ENCODE data around the gene C11orf68. TPM values are rescaled to one million over a fixed set of nuclear protein-coding genes. Genes with fewer than 3 reads are reported as not detected.

C11orf68 gene
- total RNA-seq, 1 donor from 2014 or later: 6.9 TPM

- Mint-ChIP-seq H3K27me3 (ENCODE audit: insufficient read depth, low read depth) (peaks cover 12% of the 10 kb centered on the region), H3K4me1 (peaks cover 42% of the 10 kb centered on the region), H3K36me3 (no peaks in the 10 kb centered on the region), H3K9me3 (no peaks in the 10 kb centered on the region), H3K4me3 (no peak overlapping the region), H3K27ac (peak overlapping the region; percentile 95)
- Histone ChIP-seq H3K27me3 (no peaks in the 10 kb centered on the region), H3K36me3 (no peaks in the 10 kb centered on the region), H3F3A (ENCODE audit: low read depth) (peaks cover 8% of the 10 kb centered on the region), H3K27ac (no peak overlapping the region), H3K4me2 (no peak overlapping the region), H3K79me2 (ENCODE audit: low read depth) (no peaks in the 10 kb centered on the region), H4K20me1 (ENCODE audit: low read depth) (no peaks in the 10 kb centered on the region), H3K9ac (no peak overlapping the region), H3K4me3 (no peak overlapping the region), H3K9me3 (ENCODE audit: low read depth) (no peaks in the 10 kb centered on the region), H3K4me1 (peaks cover 15% of the 10 kb centered on the region), H2AFZ (replicated peaks) (no peak overlapping the region)
- no peak for DNase-seq (ENCODE audit: low spot score)
- TF ChIP-seq EZH2 (IDR thresholded peaks at IDR 0.05): no peak
Observed at GRCh38 chr11:65944191-65944590, 25.3 kb upstream of the C11orf68 start.

- Histone ChIP-seq H3K36me3 (no peaks in the 10 kb centered on the region), H3K4me1 (peaks cover 15% of the 10 kb centered on the region), H3K4me3 (no peak overlapping the region), H3K27ac (no peak overlapping the region), H3F3A (ENCODE audit: low read depth) (peaks cover 14% of the 10 kb centered on the region), H3K4me2 (no peak overlapping the region), H3K79me2 (ENCODE audit: low read depth) (no peaks in the 10 kb centered on the region), H2AFZ (replicated peaks) (no peak overlapping the region), H3K27me3 (no peaks in the 10 kb centered on the region), H4K20me1 (ENCODE audit: low read depth) (no peaks in the 10 kb centered on the region), H3K9ac (no peak overlapping the region), H3K9me3 (ENCODE audit: low read depth) (no peaks in the 10 kb centered on the region)
- Mint-ChIP-seq H3K4me1 (peaks cover 52% of the 10 kb centered on the region), H3K36me3 (no peaks in the 10 kb centered on the region), H3K27me3 (ENCODE audit: insufficient read depth, low read depth) (peaks cover 6% of the 10 kb centered on the region), H3K27ac (peak overlapping the region; percentile 6), H3K9me3 (no peaks in the 10 kb centered on the region), H3K4me3 (no peak overlapping the region)
- no peak for DNase-seq (ENCODE audit: low spot score)
- TF ChIP-seq CTCF (IDR thresholded peaks at IDR 0.05): no peak
Observed at GRCh38 chr11:65942531-65942930, 23.7 kb upstream of the C11orf68 start.

- Mint-ChIP-seq H3K4me1 (peaks cover 51% of the 10 kb centered on the region), H3K27ac (no peak overlapping the region), H3K9me3 (no peaks in the 10 kb centered on the region), H3K27me3 (ENCODE audit: insufficient read depth, low read depth) (peaks cover 6% of the 10 kb centered on the region), H3K36me3 (no peaks in the 10 kb centered on the region), H3K4me3 (peak overlapping the region; percentile 43)
- DNase-seq (ENCODE audit: low spot score): no peak
- Histone ChIP-seq H2AFZ (replicated peaks) (peak overlapping the region; percentile 37), H3K27ac (no peak overlapping the region), H3K9me3 (ENCODE audit: low read depth) (no peaks in the 10 kb centered on the region), H3K4me1 (peaks cover 15% of the 10 kb centered on the region), H3K4me3 (no peak overlapping the region), H3K27me3 (no peaks in the 10 kb centered on the region), H3K9ac (no peak overlapping the region), H3F3A (ENCODE audit: low read depth) (peaks cover 18% of the 10 kb centered on the region), H3K79me2 (ENCODE audit: low read depth) (no peaks in the 10 kb centered on the region), H4K20me1 (ENCODE audit: low read depth) (no peaks in the 10 kb centered on the region), H3K4me2 (no peak overlapping the region), H3K36me3 (no peaks in the 10 kb centered on the region)
- no peak for TF ChIP-seq EZH2 (IDR thresholded peaks at IDR 0.05)
- TF ChIP-seq EZH2phosphoT487 (IDR thresholded peaks at IDR 0.05): no peak
- TF ChIP-seq CTCF (IDR thresholded peaks at IDR 0.05): no peak
Observed at GRCh38 chr11:65941720-65942310, 23.0 kb upstream of the C11orf68 start.

- no peak for DNase-seq (ENCODE audit: low spot score)
- TF ChIP-seq EZH2 (IDR thresholded peaks at IDR 0.05): no peak
- no peak for TF ChIP-seq CTCF (IDR thresholded peaks at IDR 0.05)
- no peak for TF ChIP-seq EZH2phosphoT487 (IDR thresholded peaks at IDR 0.05)
- H3K9me3 Mint-ChIP-seq: no peaks in the 10 kb centered on the region
Observed at GRCh38 chr11:65937766-65938165, 18.9 kb upstream of the C11orf68 start.

More at GRCh38 chr11:65937766-65938165, 18.9 kb upstream of the C11orf68 start:
- H3K27me3 Mint-ChIP-seq (ENCODE audit: insufficient read depth, low read depth): peaks cover 8% of the 10 kb centered on the region
- Histone ChIP-seq H3K9me3 (ENCODE audit: low read depth) (no peaks in the 10 kb centered on the region), H3F3A (ENCODE audit: low read depth) (peaks cover 10% of the 10 kb centered on the region), H3K27ac (no peak overlapping the region), H3K4me2 (no peak overlapping the region), H3K36me3 (no peaks in the 10 kb centered on the region), H4K20me1 (ENCODE audit: low read depth) (no peaks in the 10 kb centered on the region), H3K79me2 (ENCODE audit: low read depth) (no peaks in the 10 kb centered on the region), H3K9ac (no peak overlapping the region), H2AFZ (replicated peaks) (no peak overlapping the region), H3K27me3 (no peaks in the 10 kb centered on the region), H3K4me3 (no peak overlapping the region), H3K4me1 (no peaks in the 10 kb centered on the region)
- H3K27ac Mint-ChIP-seq: no peak overlapping the region
- no peaks in the 10 kb centered on the region for H3K36me3 Mint-ChIP-seq
- no peak overlapping the region for H3K4me3 Mint-ChIP-seq
- H3K4me1 Mint-ChIP-seq: peaks cover 29% of the 10 kb centered on the region

All from neural progenitor cell (in vitro differentiated cells).